ENCODE results near the gene TMEM14C.

The TMEM14C gene

DNA sequence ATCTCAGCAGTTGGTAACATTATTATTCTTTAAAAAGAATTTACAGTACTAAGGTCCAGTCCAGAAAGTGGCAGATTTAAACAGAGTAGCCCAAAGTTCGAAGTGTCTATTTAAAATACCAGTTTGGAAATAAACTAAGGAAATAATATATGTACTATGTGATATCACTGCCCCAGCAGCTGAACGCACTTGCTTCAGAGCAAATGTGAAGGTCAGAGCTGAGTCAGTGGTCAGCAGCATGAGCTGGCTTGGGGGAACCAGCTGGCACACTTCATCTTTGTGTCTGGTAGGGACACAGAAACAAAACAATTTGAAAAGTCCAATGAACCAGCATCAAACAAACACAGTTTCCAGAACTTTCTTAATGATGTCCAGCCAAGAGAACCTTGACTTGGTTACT, 40.1 kb downstream of the TMEM14C start:
- no peak for DNase-seq (ENCODE audit: low spot score)

DNA sequence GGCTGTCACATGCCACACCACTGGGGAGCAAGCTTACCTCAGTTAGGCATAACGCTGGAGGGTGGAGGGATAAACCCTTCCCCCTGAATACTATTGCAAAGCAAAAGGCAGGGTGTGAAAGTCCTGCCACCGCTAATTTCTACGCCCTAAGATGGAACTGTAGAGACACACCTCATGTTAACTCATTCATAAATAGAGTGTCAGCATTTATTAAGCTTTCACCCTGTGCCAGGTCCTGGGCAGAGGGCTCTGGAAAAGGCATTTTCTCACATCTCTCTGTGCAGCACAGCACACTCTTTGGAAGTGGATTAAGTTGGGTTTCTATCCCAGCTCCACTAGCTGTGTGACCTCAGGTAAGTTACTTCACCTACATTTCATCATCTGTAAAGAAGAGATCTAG, 46.5 kb downstream of the TMEM14C start:
- DNase-seq (ENCODE audit: low spot score) = no peak

DNA sequence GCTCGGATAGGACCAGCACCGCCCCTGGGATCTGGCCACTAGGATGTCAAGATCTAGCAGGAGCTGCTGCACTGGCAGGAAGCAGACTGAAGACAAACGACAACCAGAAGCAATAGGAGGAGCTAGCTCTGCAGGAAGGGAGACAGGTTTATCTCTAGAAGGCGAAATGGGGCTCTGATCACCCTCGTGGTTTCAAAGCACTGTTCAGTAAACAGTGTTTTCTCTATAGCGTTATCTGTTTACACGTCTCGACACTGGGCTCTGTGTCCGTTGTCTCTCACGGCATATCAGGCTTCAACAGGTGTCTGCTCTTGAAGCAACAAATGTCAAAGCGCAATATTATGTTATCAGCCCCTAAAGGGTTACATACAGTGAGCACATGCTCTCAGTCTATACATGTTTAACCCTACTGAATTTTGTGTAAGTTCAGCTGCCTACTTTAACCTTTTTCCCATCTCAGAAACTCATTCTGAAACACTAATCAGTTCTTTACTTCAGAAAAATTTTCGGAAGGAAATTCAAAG, 48.6 kb downstream of the TMEM14C start:
- DNase-seq (ENCODE audit: low spot score) = no peak

DNA sequence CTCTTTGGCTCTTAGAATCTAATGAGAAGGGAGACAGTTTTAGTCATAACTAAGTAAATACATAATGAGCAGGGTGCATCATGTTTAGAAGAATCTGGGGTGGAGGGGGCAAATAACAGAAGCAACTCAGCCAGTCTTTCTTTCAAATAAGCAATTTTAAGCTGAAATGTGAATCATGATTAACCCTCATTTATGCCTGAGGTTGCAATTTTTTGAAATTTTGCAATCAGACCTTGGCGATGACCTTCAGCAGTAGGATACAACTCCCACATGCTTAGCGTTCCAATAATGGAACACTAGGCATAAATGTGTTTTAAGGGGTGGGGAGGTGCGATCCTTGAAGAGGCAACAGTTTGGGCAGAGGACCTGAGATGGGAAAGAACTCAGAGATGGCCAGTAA, 55.4 kb downstream of the TMEM14C start:
- no peak for DNase-seq (ENCODE audit: low spot score)

DNA sequence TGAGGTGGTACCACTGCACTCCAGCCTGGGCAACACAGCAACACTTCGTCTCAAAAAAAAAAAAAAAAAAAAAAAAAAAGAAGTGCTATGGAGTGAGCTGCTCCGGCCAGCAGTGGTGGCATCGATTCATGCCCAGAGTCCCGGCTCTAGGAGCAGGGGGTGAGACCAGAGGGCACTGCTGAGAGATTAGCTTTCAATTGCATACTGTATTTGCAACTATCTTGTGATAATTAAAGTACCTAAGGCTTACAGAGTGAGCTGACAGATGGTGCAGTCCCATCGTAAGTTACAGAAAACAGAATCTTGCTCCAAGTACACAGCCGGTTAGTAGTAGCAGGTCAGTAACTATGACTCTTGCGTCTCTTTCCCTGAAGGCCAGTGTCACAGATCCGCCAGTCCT, 56.2 kb downstream of the TMEM14C start:
- no peak for DNase-seq (ENCODE audit: low spot score)

Data from COLO829 (cell line).